Hepatic stellate cell (primary cell): ENCODE results near the gene USE1.

Experiments
- DNase-seq: peaks from one replicate; pipeline ENCODE4 v3.0.0; 2011; ENCODE audit warnings: low spot score

USE1 gene

DNA sequence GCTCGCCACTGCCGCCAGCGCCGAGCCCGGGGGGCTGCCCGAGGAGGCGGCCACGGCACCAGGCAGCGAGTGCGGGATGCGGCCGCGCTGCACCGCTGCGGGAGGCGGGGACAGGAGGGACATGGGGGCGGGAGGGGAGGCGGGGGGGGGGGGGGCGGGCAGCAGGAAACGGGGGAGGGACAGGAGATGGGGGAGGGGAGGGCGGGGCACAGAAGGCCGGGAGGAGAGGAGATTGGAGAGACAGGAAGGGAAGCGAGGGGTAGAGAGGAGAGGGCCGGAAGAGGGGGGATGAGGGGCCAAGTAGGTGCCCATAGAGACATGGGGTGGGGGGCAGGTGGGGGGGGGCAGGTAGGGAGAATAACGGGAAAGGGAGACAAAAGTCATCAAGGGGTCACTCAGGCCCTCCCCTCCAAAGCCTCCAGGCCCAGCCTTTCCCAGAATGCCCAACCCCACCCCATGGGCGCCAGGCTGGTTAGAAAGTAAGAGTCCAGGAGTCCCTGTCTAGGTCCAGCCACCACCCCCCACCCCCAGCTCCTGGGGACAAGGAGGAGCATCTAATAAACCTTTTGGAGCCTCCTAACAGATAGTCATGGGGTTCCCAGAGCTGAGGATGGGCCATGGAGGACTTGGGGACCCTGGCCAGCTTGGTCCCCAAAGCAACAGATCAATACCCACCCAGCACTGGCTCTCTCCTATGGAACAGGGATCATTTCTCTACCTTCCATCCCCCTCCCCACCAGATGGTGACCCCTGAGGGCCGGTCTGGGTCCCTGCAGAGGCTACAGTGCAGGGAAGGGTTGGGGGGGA, 21.0 kb downstream of the USE1 start:
- DNase-seq = no peak

DNA sequence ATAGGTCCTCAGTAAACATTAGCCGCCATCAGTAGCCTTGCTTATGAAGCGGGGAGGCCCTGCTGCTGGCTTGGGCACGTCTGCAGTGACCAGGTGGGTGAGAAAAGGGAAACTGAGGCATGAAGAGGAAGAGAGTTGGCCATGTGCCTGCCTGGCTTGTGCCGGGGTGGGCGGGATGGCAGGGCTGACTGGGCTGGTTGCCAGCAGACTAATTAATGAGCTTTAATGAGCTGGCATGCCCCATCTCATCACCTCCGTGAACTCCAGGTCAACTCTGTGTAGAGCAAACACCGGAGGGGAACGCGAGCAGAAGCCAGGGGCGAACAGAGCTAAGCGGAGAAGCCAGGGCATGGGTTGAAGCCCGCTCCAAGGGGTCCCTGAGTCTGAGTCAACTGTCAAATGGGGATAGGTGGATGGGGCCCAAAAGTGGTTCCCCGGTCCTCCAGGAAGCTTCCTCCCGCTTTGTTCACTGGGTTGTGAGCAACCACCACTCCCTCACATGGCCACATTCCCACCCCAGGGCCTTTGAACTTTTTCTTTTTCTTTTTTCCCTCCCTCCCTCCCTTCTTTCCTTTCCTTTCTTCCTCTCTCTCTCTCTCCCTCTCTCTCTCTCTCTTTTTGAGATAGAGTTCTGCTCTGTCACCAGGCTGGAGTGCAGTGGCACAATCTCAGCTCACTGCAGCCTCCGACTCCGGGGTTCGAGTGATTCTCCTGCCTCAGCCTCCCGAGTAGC, 21.8 kb downstream of the USE1 start:
- DNase-seq = no peak

DNA sequence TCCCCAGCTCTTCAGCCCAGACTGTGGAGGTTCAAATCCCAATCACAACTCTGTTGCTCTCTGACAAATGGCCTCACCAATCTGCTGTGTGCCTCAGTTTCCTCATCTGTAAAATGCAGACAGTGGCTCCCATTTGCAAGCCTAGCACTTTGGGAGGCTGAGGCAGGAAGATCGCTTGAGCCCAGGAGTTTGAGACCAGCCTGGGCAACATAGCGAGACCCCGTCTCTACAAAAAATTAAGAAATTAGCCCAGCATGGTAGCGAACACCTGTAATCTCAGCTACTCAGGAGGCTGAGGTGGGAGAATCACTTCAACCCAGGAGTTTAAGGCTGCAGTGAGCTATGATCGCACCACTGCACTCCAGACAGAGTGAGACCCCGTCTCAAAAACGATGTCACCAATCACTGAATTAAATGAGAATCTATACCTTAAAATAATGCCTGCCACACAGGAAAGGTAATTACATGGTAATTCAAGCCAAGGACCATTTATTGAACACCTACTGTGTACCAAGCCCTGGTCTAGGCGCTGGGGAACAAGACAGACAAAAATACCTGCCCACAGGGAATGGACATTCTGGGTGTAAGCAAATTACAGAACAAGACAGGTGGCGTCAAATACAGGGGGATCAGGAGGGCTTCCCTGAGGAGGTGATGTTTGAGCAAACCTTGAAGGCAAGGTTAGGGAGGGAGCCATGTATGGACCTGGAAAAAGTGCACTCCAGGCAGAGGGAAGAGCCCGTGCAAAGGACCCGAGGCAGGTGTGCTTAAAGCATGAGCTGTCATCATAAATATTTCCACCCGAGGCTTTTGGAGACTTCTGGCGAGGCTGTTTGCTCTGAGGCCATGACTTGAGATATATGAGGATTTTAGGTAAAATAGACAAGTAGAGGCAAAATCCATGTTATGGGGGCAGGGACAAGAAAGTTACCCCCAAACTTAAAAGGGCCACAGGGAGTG, 22.9 kb downstream of the USE1 start:
- no peak for DNase-seq

DNA sequence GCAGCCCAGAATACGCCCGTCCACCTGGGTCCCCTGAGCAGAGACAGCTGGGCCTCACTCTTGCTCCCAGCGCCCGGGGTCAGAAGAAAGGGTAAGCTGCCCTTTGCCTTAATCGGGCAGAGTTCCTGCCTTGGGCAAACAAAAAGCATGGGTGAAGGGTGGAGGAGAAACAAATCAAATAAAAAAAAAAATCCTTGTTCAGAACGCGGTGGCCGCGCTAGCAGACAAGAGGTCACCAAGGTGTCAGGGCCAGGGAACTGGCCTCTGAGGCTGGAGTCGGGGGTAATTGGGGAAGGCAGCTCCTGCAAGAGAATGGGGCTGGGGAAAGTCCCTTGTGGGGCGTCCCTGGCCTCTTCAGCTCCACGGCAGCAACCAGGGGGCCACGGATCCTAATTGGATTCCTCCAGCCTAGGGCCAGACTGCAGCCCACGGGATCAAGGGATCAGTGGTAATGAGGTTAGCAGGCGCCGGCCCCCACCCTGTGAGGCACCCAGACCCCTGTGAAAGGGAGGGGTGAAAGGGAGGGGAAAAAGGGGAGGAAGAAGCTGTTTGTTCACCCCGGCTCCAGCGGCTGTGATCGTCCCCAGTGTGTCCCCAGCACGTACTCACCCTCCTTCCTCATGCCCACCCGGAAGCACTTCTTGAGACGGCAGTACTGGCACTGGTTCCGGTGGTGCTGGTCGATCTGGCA, 25.1 kb downstream of the USE1 start:
- no peak for DNase-seq

GRCh38 chr19:17240826-17241399, 25.8 kb downstream of the USE1 start:
- no peak for DNase-seq

DNA sequence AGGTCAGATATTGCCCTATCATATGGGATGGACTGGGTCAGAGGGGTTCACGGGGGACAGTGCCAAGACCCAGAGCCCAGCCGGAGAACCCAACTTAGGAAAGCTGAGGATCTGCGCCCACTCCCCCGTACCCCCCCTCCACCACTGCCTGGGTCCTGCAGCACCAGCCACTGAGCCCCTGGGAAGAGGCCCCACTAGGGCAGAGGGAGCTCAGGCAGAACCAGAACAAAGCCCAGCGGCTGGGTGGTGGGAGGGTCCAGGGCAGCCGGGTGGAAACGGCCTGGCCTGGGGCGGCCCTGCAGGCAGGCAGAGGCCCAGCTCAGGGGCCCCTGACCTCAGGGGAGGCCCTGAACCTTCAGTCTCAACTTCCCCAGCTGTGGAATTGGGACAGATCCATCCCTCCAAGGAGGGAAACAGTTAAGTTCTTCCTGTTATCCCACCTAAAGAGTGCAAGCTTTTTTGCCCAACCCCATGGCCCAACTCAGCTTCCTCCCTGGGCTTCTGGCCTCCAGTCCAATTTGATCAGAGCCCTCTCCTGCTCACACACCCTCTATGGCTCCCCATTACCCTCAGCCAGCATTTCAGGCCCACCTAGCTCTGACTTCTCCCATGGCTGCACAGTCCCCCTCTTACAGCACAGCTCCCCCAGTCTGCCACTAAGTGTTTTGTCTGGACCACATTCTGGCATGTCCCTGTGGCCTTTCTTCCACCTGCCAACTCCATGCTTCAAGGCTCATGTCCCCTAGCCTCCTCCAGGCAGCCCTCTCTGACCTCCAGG, 27.5 kb downstream of the USE1 start:
- no peak for DNase-seq

DNA sequence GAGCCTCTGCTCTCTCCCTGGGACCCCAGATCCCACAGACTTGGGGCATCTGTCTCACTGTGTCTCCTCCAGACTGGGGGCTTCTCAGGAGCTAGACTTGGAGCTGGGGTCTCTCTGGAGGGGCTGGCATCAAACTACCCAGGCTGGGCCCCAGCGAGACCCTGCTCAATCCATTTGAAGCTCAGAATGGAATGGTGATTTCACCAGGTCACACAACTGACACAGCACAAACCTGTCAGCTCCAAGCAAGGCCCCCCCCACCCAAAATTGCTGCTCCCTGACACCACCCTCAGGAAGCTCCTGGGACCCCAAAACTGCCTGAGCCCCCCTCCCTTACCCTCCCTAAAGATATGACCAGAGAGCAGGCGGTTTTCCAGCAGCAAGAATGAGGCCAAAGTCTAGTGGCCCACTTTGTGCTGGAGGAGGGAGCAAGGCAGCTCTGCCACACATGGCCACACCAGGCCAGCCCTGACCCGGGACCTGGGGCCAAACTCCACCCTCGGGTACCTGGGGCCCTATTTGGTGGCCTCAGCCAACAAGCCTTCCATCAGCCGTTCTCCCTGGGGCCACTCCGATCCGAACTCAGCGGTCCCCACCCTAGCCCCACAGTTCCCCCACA, 28.2 kb downstream of the USE1 start:
- DNase-seq = no peak

- peak; percentile 78 for DNase-seq
These were observed 28.9 kb downstream of the USE1 start for GRCh38 chr19:17243830-17244617.

GRCh38 chr19:17244618-17245534, 29.7 kb downstream of the USE1 start:
- DNase-seq = no peak

- DNase-seq = no peak
These were observed 30.4 kb downstream of the USE1 start, which contains the start of gene NR2F6 for GRCh38 chr19:17245535-17245984. Gene NR2F6, minus strand, starts transcription at chr19:17245919. Its CDS starts 699 bp downstream, at chr19:17245220.

GRCh38 chr19:17246681-17247425, 31.7 kb downstream of the USE1 start:
- no peak for DNase-seq

GRCh38 chr19:17248011-17248776, 33.0 kb downstream of the USE1 start:
- no peak for DNase-seq

DNA sequence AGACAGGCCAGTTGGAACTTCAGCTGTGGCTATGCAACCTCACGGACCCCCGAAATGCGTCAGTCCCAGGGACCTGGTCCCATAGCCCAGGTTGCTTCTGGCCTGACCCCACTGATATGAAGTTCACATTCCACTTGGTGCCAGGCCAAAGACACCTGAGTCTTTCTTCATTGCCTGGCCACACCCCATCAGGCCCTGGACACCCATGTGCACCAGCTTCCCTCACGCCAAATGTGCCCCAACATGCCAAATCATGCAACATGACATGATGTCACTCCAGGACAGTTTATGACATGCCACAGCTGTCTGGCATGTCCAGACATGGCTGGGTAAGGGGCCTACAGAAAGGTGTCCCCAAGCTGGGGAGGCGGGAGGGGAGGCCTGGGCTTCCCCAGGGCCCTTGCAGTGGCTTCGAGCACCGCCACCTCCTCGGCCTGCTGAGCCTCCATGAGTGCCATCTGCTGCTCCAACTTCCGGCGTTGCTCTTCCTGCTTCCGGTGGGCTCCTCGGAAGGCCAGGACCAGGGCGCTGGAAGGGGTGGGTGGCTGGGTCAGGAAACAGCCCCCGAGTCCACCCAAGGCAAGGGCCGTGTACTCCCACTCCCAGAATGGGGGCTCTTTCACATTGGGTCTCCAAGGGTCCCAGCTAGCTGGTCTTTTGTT, 34.9 kb downstream of the USE1 start:
- no peak for DNase-seq

DNA sequence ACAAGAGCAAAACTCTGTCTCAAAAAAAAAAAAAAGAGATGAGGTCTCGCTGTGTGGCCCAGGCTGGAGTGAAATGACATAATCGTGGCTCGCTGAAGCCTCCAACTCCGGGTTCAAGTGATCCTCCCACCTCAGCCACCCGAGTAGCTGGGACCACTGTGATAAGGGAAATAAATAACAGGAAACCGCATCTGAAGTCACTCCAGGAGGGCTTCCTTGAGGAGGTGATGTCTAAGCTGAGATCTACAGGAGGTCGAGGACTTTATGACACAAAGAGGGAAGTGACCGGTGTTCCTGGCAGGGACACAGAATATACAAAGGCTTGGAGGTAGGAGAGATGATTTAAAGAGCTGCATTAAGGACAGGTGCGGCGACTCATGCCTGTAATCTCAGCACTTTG, 39.5 kb downstream of the USE1 start:
- no peak for DNase-seq

DNA sequence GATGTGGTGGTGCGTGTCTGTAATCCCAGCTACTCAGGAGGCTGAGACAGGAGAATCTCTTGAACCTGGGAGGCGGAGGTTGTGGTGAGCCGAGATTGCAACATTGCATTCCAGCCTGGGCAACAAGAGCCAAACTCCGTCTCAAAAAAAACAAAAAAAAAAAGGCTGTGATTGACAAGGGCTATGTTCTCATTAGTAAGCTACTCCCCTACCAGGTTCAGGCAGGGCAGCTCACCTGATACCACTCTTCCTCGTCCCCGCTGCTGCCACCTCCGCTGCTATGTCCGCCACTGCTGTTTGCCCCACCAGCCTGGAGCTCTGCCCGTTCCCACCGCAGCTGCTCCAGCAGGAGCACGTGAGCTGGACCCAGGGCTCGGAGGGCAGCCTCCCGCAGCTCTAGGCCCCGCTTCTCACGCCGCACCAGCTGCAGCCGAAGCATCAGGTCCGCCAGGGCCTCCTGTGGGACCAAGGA, 40.0 kb downstream of the USE1 start:
- no peak for DNase-seq

DNA sequence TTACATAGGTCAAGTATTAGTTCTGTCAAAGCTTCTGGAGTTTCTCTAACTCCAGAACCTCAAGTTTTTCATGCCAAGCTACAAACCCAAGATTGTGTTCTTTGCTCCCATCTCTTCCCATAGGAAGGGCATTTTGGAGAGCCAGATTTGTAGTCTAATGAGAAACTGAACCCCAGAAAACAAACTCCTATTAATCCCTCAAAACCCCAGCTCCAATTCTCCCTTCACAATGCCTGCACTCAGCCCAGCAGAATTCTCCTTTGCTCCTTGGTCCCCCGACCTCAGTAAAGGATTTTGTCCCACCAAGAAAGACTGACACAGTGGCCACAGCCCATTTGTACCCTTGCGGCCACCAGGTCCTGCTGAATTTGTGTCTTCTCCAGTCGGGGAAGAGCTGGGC, 41.0 kb downstream of the USE1 start:
- no peak for DNase-seq
